Upper lobe of left lung (tissue), 6 donors: ENCODE measurements around the gene AMOTL1. TPM values are rescaled to one million over a fixed set of nuclear protein-coding genes. Genes with fewer than 3 reads are reported as not detected.

Experiments
- ATAC-seq, 2 donors: fragments of 200-7000 bp; cut with Tn5 transposase; one replicate each; pipeline ENCODE4 v1.9.1; 2022; ENCODE audit warnings: mild to moderate bottlenecking in 2 of 2, moderate library complexity in 2 of 2; ENCODE audit not compliant: low FRiP score in 2 of 2
- DNase-seq, 2 donors: peaks; one replicate each; pipeline ENCODE4 v3.0.0-alpha.2; 2019 to 2020
- H3K27ac ChIP-seq, 4 donors: fragments of 200-600 bp; sonication (generic); one replicate each; pipeline ENCODE4 v1.5.1; 2016 to 2019
- H3K27me3 ChIP-seq, 4 donors: fragments of 200-600 bp; sonication (generic); one replicate each; pipeline ENCODE4 v1.5.1; 2017 to 2019
- H3K36me3 ChIP-seq, 4 donors: fragments of 200-600 bp; sonication (generic); one replicate each; pipeline ENCODE4 v1.5.1; 2016 to 2019
- H3K4me1 ChIP-seq, 4 donors: fragments of 200-600 bp; sonication (generic); one replicate each; pipeline ENCODE4 v1.5.1; 2018 to 2019
- H3K4me3 ChIP-seq, 4 donors: fragments of 200-600 bp; sonication (generic); one replicate each; pipeline ENCODE4 v1.5.1; 2017 to 2019; ENCODE audit warnings: mild to moderate bottlenecking in 2 of 4, moderate library complexity in 1 of 4
- H3K9me3 ChIP-seq, 4 donors: fragments of 200-600 bp; sonication (generic); one replicate each; pipeline ENCODE4 v1.5.1; 2018 to 2019
- EP300 ChIP-seq, 4 donors: sonication (generic); formaldehyde crosslinking; IDR thresholded peaks; one replicate each; pipeline ENCODE4 v1.5.1; 2017; ENCODE audit warnings: antibody characterized with exemption in 4 of 4, control low read depth in 2 of 4
- POLR2A ChIP-seq, 4 donors: fragments of 450-650 bp; IDR thresholded peaks; one replicate each; pipeline ENCODE4 v1.5.1; 2016 to 2017; ENCODE audit warnings: antibody characterized with exemption in 4 of 4, mild to moderate bottlenecking in 2 of 4
- POLR2AphosphoS5 ChIP-seq, 2 donors: sonication (generic); formaldehyde crosslinking; IDR thresholded peaks; one replicate each; pipeline ENCODE4 v1.5.1; 2017; ENCODE audit warnings: antibody characterized with exemption in 2 of 2
- WGBS, 2 donors: methylation state at CpG; one replicate each; pipeline ENCODE4 v1.1.5; 2017 to 2018; 5-methylcytosine and 5-hydroxymethylcytosine counted together
- total RNA-seq, 6 donors: library from RNA; depleted of rRNA in 4 of 6; stranded (reverse); fragments of >200 nt in 4 of 6; gene quantifications; one replicate each; pipeline versions ENCODE4 v1.1.0 to v1.2.1, GENCODE V29; 2016 to 2021
- TF ChIP-seq, protein P1 (sequence below), 6 experiments: fragments of 450-650 bp in 4 of 6; fragments of 200-600 bp in 2 of 6; sonication (generic) in 2 of 6; IDR thresholded peaks; one replicate each; pipeline ENCODE4 v1.5.1; 2016 to 2019; ENCODE audit warnings: antibody characterized with exemption in 6 of 6
- donor health status: DM: no; HTN: no; CAD: no; lungs with moderate emphysema.
- donor health status: DM: no; HTN: yes; CAD: no; lungs with severe emphysema.

AMOTL1 gene
- total RNA-seq, 6 donors from 2014 or later = 30.4 to 54.7 (median 46.1) TPM

DNA sequence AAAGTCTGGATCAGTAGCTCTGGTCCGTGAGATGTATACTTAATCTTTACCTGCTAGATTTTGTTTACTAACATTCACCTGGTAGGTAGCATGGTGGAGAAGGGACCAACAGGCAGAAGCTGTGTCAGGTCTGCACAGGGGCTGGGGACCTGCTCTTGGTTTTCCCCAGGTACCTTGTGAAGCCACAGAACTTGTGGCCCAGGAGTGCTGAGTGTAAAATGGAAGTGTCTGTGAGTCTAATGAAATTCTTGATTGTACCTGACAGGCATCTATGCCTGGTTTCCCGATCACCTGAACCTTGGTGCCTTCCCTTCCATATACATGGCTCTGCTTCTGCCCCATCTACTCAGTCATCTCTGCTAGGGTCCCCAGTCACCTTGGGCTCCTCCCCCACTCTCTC, 110.8 kb downstream of the AMOTL1 start:
- no peaks in the 10 kb centered on the region for H3K27me3 ChIP-seq
- TF ChIP-seq EP300 (IDR thresholded peaks at IDR 0.05) (no peak), POLR2AphosphoS5 (IDR thresholded peaks at IDR 0.05) (no peak), POLR2A (IDR thresholded peaks at IDR 0.05) (no peak)
- TF ChIP-seq, protein P1, sequence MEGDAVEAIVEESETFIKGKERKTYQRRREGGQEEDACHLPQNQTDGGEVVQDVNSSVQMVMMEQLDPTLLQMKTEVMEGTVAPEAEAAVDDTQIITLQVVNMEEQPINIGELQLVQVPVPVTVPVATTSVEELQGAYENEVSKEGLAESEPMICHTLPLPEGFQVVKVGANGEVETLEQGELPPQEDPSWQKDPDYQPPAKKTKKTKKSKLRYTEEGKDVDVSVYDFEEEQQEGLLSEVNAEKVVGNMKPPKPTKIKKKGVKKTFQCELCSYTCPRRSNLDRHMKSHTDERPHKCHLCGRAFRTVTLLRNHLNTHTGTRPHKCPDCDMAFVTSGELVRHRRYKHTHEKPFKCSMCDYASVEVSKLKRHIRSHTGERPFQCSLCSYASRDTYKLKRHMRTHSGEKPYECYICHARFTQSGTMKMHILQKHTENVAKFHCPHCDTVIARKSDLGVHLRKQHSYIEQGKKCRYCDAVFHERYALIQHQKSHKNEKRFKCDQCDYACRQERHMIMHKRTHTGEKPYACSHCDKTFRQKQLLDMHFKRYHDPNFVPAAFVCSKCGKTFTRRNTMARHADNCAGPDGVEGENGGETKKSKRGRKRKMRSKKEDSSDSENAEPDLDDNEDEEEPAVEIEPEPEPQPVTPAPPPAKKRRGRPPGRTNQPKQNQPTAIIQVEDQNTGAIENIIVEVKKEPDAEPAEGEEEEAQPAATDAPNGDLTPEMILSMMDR (IDR thresholded peaks at IDR 0.05) = no peak
- WGBS, 2 donors = 92 to 100% methylated on average over 2 of the region's 2 CpGs
- H3K4me3 ChIP-seq = no peak overlapping the region
- peaks cover 0 to 61% (median 21%) of the 10 kb centered on the region in 4 donors for H3K36me3 ChIP-seq
- DNase-seq (no peak), ATAC-seq (no peak)
- H3K27ac ChIP-seq = no peak overlapping the region
- no peaks in the 10 kb centered on the region for H3K9me3 ChIP-seq
- H3K4me1 ChIP-seq = peaks cover 4 to 14% (median 13%) of the 10 kb centered on the region in 4 donors

GRCh38 chr11:94880216-94880615, 112.1 kb downstream of the AMOTL1 start:
- Histone ChIP-seq H3K4me1 (peaks cover 4 to 14% (median 13%) of the 10 kb centered on the region in 4 donors), H3K36me3 (peaks cover 0 to 64% (median 18%) of the 10 kb centered on the region in 4 donors), H3K9me3 (no peaks in the 10 kb centered on the region), H3K27me3 (no peaks in the 10 kb centered on the region), H3K4me3 (no peak overlapping the region), H3K27ac (no peak overlapping the region)
- DNase-seq (no peak), ATAC-seq (no peak)
- WGBS, 2 donors = 92 to 98% methylated on average over 4 of the region's 4 CpGs
- TF ChIP-seq EP300 (IDR thresholded peaks at IDR 0.05) = peak in 1 of 4 donors; percentile 35
- TF ChIP-seq, protein P1 (IDR thresholded peaks at IDR 0.05) = no peak
- TF ChIP-seq POLR2AphosphoS5 (IDR thresholded peaks at IDR 0.05) = peak in 1 of 2 donors; percentile 13
- no peak for TF ChIP-seq POLR2A (IDR thresholded peaks at IDR 0.05)

GRCh38 chr11:94882931-94883330, 114.8 kb downstream of the AMOTL1 start:
- Histone ChIP-seq H3K4me3 (no peak overlapping the region), H3K27ac (no peak overlapping the region), H3K4me1 (no peaks in the 10 kb centered on the region), H3K9me3 (no peaks in the 10 kb centered on the region), H3K36me3 (peaks cover 0 to 47% (median 11%) of the 10 kb centered on the region in 4 donors), H3K27me3 (no peaks in the 10 kb centered on the region)
- ATAC-seq (no peak), DNase-seq (no peak)
- TF ChIP-seq, protein P1 (IDR thresholded peaks at IDR 0.05) = no peak
- TF ChIP-seq EP300 (IDR thresholded peaks at IDR 0.05) (no peak), POLR2A (IDR thresholded peaks at IDR 0.05) (no peak)
- WGBS, 2 donors = 91 to 95% methylated on average over 2 of the region's 2 CpGs

DNA sequence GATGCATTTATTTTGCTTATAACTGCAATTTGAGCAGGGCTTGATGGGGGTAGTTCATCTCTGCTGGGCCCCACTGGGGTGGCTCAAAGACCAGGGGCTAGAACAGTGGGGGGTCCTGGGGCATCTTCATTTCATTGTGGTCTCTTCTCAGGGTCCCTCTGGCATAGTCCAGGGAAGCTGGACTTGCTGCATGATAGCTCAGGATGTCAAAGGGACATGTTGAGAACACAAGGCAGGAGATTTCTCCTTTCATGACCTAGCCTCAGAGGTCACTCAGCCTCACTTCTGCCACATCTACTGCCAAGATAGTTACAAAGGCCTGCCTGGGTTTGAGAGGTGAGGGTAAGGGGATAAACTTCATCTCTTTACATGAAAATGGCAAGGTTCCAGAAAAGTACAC, 115.7 kb downstream of the AMOTL1 start:
- peaks cover 0 to 38% (median 9%) of the 10 kb centered on the region in 4 donors for H3K36me3 ChIP-seq
- H3K4me3 ChIP-seq = no peak overlapping the region
- TF ChIP-seq EP300 (IDR thresholded peaks at IDR 0.05) = no peak
- TF ChIP-seq POLR2A (IDR thresholded peaks at IDR 0.05) = no peak
- no peak for TF ChIP-seq POLR2AphosphoS5 (IDR thresholded peaks at IDR 0.05)
- TF ChIP-seq, protein P1 (IDR thresholded peaks at IDR 0.05) = no peak
- H3K27ac ChIP-seq = no peak overlapping the region
- H3K27me3 ChIP-seq = no peaks in the 10 kb centered on the region
- DNase-seq = no peak
- no peaks in the 10 kb centered on the region for H3K4me1 ChIP-seq
- no peaks in the 10 kb centered on the region for H3K9me3 ChIP-seq
- ATAC-seq = no peak

GRCh38 chr11:94884376-94884775, 116.2 kb downstream of the AMOTL1 start:
- H3K4me1 ChIP-seq = no peaks in the 10 kb centered on the region
- no peak overlapping the region for H3K4me3 ChIP-seq
- DNase-seq (no peak), ATAC-seq (no peak)
- no peak for TF ChIP-seq POLR2AphosphoS5 (IDR thresholded peaks at IDR 0.05)
- peaks cover 0 to 33% (median 9%) of the 10 kb centered on the region in 4 donors for H3K36me3 ChIP-seq
- H3K27me3 ChIP-seq = no peaks in the 10 kb centered on the region
- H3K9me3 ChIP-seq = no peaks in the 10 kb centered on the region
- WGBS, 2 donors = 75 to 78% methylated on average over 6 of the region's 6 CpGs
- no peak overlapping the region for H3K27ac ChIP-seq
